ENCODE results near the gene DNAH6.

DNA sequence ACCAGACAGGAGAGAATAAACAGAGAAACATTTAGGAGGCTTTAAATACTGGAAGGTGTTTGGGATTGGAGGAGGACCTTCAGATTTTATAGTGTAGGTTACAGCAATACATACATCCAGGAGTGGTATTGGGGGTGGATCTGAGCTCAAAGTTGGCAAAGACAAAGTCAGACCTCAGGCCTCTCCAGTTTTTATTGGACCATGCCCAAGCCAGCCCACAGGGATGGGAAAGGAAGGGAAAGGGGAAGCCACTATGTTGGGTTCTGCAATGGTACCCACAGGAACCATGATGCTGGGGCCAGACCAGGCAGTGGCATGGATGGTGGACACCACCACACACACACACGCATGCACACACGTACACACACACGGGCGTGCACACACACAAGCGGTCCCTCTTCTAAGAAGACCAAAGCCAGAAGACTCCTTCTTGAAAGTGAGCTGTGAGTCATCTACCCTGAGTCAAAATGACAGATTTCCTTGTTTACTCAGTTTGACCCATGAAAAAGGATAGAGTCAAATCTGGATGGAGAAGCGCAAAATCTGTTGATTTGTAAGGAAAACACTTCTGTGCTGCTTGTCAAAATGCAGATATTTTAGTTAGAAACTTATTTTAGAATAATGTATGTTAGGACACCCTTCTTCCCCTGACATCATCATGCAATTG is 276.7 kb downstream of the DNAH6 start:
- TF ChIP-seq, protein P1, sequence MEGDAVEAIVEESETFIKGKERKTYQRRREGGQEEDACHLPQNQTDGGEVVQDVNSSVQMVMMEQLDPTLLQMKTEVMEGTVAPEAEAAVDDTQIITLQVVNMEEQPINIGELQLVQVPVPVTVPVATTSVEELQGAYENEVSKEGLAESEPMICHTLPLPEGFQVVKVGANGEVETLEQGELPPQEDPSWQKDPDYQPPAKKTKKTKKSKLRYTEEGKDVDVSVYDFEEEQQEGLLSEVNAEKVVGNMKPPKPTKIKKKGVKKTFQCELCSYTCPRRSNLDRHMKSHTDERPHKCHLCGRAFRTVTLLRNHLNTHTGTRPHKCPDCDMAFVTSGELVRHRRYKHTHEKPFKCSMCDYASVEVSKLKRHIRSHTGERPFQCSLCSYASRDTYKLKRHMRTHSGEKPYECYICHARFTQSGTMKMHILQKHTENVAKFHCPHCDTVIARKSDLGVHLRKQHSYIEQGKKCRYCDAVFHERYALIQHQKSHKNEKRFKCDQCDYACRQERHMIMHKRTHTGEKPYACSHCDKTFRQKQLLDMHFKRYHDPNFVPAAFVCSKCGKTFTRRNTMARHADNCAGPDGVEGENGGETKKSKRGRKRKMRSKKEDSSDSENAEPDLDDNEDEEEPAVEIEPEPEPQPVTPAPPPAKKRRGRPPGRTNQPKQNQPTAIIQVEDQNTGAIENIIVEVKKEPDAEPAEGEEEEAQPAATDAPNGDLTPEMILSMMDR (IDR thresholded peaks at IDR 0.05) = no peak
- no peak for TF ChIP-seq POLR2A (IDR thresholded peaks at IDR 0.05)

All from esophagus squamous epithelium (tissue), 4 donors.